ENCODE data around the gene SREK1IP1.
A peak's percentile ranks its signal among the peaks of the same experiment; 100 is the strongest.

The SREK1IP1 gene

GRCh38 chr5:64768358-64769312 lies at the start of gene SREK1IP1, which contains the start of gene CWC27:
Gene SREK1IP1, minus strand, starts transcription at chr5:64768691. Its CDS starts 174 bp downstream, at chr5:64768517.
Gene CWC27, plus strand, starts transcription at chr5:64768930. Its CDS starts 217 bp downstream, at chr5:64769147.
- ChIA-PET POLR2A (no interaction called here), CTCF (interaction anchor here (1.0 to 4.1 kb wide), 5 partner anchors 11 to 109 kb away, joined by 3 to 23 read pairs (median 13); no protein-coding TSS in a partner anchor)
- TF ChIP-seq, protein P1, sequence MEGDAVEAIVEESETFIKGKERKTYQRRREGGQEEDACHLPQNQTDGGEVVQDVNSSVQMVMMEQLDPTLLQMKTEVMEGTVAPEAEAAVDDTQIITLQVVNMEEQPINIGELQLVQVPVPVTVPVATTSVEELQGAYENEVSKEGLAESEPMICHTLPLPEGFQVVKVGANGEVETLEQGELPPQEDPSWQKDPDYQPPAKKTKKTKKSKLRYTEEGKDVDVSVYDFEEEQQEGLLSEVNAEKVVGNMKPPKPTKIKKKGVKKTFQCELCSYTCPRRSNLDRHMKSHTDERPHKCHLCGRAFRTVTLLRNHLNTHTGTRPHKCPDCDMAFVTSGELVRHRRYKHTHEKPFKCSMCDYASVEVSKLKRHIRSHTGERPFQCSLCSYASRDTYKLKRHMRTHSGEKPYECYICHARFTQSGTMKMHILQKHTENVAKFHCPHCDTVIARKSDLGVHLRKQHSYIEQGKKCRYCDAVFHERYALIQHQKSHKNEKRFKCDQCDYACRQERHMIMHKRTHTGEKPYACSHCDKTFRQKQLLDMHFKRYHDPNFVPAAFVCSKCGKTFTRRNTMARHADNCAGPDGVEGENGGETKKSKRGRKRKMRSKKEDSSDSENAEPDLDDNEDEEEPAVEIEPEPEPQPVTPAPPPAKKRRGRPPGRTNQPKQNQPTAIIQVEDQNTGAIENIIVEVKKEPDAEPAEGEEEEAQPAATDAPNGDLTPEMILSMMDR (IDR thresholded peaks at IDR 0.05; ENCODE audit: control extremely low read depth, extremely low read depth, low read depth, missing control alignments): no peak
- peak; percentile 80 for DNase-seq (ENCODE audit: extremely low spot score)

DNA sequence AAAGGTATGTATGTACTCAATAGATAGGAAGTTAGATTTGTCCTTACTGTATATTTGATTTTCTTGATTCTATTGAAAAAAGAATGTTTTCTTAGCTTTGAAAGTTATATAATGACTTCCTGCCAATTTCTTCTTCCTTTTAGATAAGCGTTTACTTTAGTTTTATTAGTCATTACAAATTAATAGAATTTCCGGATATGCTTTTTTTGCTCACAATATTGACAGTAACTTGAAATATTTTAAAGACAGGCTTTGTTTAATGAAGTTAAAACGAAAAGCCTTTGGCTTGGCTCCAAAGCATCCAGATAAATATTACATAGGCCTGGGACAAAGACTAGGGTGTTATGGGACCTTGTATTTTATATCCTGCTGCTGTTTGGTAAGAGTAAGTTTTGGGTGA lies 49.8 kb upstream of the SREK1IP1 start:
- no peak for DNase-seq (ENCODE audit: extremely low spot score)
- CTCF ChIA-PET: interaction anchor here (1.4 kb wide), 1 partner anchor 1204 kb away, joined by 3 read pairs; no protein-coding TSS in a partner anchor
- POLR2A ChIA-PET: no interaction called here

GRCh38 chr5:64814073-64814472 lies 45.6 kb upstream of the SREK1IP1 start:
- ChIA-PET POLR2A (no interaction called here), CTCF (interaction anchor here (1.0 to 1.7 kb wide), 2 partner anchors 11 to 669 kb away, joined by 3 to 6 read pairs; no protein-coding TSS in a partner anchor)
- TF ChIP-seq, protein P1 (IDR thresholded peaks at IDR 0.05; ENCODE audit: control extremely low read depth, extremely low read depth, low read depth, missing control alignments): no peak
- peak; percentile 14 for DNase-seq (ENCODE audit: extremely low spot score)

More for the DNA sequence above, 49.8 kb upstream of the SREK1IP1 start:
- TF ChIP-seq, protein P1 (IDR thresholded peaks at IDR 0.05; ENCODE audit: control extremely low read depth, extremely low read depth, low read depth, missing control alignments): no peak

GRCh38 chr5:64811050-64811640 lies 42.7 kb upstream of the SREK1IP1 start:
- peak; percentile 24 for DNase-seq (ENCODE audit: extremely low spot score)
- ChIA-PET CTCF (interaction anchor here (0.6 to 4.5 kb wide), 20 partner anchors 8 to 752 kb away, joined by 3 to 48 read pairs (median 3); partner anchors contain the start of genes ADAMTS6, CENPK and PPWD1), POLR2A (no interaction called here)
- TF ChIP-seq, protein P1 (IDR thresholded peaks at IDR 0.05; ENCODE audit: control extremely low read depth, extremely low read depth, low read depth, missing control alignments): peak; percentile 61

DNA sequence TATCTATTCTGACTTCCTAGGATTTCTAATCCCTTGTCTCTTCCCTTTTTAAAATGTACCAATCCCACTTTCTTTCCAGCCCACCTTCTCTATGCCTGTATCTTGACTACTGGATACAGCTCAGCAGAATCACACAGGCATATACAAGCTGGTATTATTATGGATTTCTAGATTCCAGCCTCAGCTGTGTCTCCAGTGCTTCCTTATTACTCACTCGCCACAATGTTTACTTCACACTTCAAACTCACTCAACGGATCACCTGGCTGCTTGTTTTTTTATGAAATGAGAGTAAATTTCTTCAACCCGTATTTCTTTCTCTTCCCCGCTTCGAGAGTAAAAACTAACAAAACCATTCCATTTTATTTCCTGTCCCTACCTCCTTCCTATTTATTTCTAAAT lies 39.0 kb upstream of the SREK1IP1 start:
- POLR2A ChIA-PET: no interaction called here
- CTCF ChIA-PET: interaction anchor here (0.7 to 1.3 kb wide), 3 partner anchors 9 to 676 kb away, joined by 3 to 5 read pairs (median 3); no protein-coding TSS in a partner anchor
- TF ChIP-seq, protein P1 (IDR thresholded peaks at IDR 0.05; ENCODE audit: control extremely low read depth, extremely low read depth, low read depth, missing control alignments): no peak
- no peak for DNase-seq (ENCODE audit: extremely low spot score)

- POLR2A ChIA-PET: no interaction called here
- TF ChIP-seq, protein P1 (IDR thresholded peaks at IDR 0.05; ENCODE audit: control extremely low read depth, extremely low read depth, low read depth, missing control alignments): no peak
- no peak for DNase-seq (ENCODE audit: extremely low spot score)
- CTCF ChIA-PET: interaction anchor here (0.7 to 1.5 kb wide), 3 partner anchors 23 to 677 kb away, joined by 3 to 5 read pairs (median 4); no protein-coding TSS in a partner anchor
Observed at GRCh38 chr5:64806537-64806936, 38.0 kb upstream of the SREK1IP1 start.
